Lung (tissue), 12 donors: Measurements from ENCODE around the gene CD33. TPM values are rescaled to one million over a fixed set of nuclear protein-coding genes. Genes with fewer than 3 reads are reported as not detected.

ENCODE experiments used
- ATAC-seq: fragments of 200-7000 bp; cut with Tn5 transposase; one replicate; pipeline ENCODE4 v1.9.1; 2020; ENCODE audit warnings: moderate number of reproducible peaks; ENCODE audit not compliant: insufficient read depth, low FRiP score
- DNase-seq, 3 donors: peaks; one replicate each; pipeline ENCODE4 v3.0.0-alpha.2; 2013 to 2017
- H3K27ac ChIP-seq, 2 donors: one replicate each; pipeline ENCODE4 v1.5.1; 2013; ENCODE audit warnings: mild to moderate bottlenecking in 2 of 2, moderate library complexity in 2 of 2, control low read depth in 1 of 2, inconsistent platforms in 1 of 2, low read depth in 1 of 2, low read length in 1 of 2
- H3K27me3 ChIP-seq, 3 donors: one replicate each; pipeline ENCODE4 v1.5.1; 2013; ENCODE audit warnings: low read length in 2 of 3; ENCODE audit not compliant: control insufficient read depth in 3 of 3, insufficient read depth in 3 of 3
- H3K36me3 ChIP-seq, 4 donors: one replicate each; pipeline ENCODE4 v1.5.1; 2013; ENCODE audit warnings: low read length in 4 of 4, mild to moderate bottlenecking in 1 of 4, moderate library complexity in 1 of 4; ENCODE audit not compliant: control insufficient read depth in 4 of 4, insufficient read depth in 4 of 4
- H3K4me1 ChIP-seq, 5 donors: one replicate each; pipeline ENCODE4 v1.5.1; 2013; ENCODE audit warnings: low read length in 5 of 5, mild to moderate bottlenecking in 2 of 5, moderate library complexity in 1 of 5; ENCODE audit not compliant: control insufficient read depth in 5 of 5, insufficient read depth in 5 of 5
- H3K4me3 ChIP-seq: one replicate; pipeline ENCODE4 v1.5.1; 2013; ENCODE audit warnings: mild to moderate bottlenecking, control low read depth, moderate library complexity
- H3K9ac ChIP-seq, 2 donors: one replicate each; pipeline ENCODE4 v1.5.1; 2013; ENCODE audit warnings: low read length in 2 of 2, control low read depth in 1 of 2; ENCODE audit not compliant: insufficient read depth in 1 of 2
- H3K9me3 ChIP-seq, 4 donors: one replicate each; pipeline ENCODE4 v1.5.1; 2013; ENCODE audit warnings: low read length in 3 of 4, mild to moderate bottlenecking in 1 of 4, moderate library complexity in 1 of 4; ENCODE audit not compliant: control insufficient read depth in 4 of 4, insufficient read depth in 3 of 4
- CTCF ChIP-seq: IDR thresholded peaks from 2 replicates; pipeline ENCODE4 v1.5.1; 2012; ENCODE audit warnings: mild to moderate bottlenecking; ENCODE audit errors: control extremely low read depth, extremely low read depth
- WGBS, 2 donors: extraction: QIAGEN DNeasy Blood & Tissue Kit; methylation state at CpG; one replicate each; pipeline ENCODE4 v1.1.7; 2013; 5-methylcytosine and 5-hydroxymethylcytosine counted together
- polyA plus RNA-seq, 2 donors: library from polyadenylated mRNA; stranded (reverse); fragments of 200-250 nt; gene quantifications; one replicate each; pipeline ENCODE4 v1.2.1, GENCODE V29; 2013
- total RNA-seq, 2 donors: library from RNA; depleted of rRNA in 1 of 2; stranded (reverse); fragments of >200 nt in 1 of 2; gene quantifications; one replicate each; pipeline ENCODE4 v1.2.1, GENCODE V29; 2014 to 2021
- donor health status: control.
- donor health status: control.
- donor health status: Bipolar disorder and iron deficiency.
- donor health status: healthy.
- donor health status: DM: yes; HTN: yes; CAD: no.

Gene CD33
- total and polyA plus RNA-seq, 4 donors = 7.0 to 40.2 (median 16.8) TPM

GRCh38 chr19:51252306-51253079, 27.6 kb downstream of the CD33 start:
- no peaks in the 10 kb centered on the region for H3K36me3 ChIP-seq
- TF ChIP-seq CTCF = no peak
- WGBS, 2 donors = 77% methylated on average over 9 of the region's 9 CpGs
- H3K9ac ChIP-seq = no peak overlapping the region
- no peak for DNase-seq
- no peak overlapping the region for H3K27ac ChIP-seq
- H3K27me3 ChIP-seq = no peaks in the 10 kb centered on the region
- no peaks in the 10 kb centered on the region for H3K4me1 ChIP-seq
- no peak for ATAC-seq
- no peak overlapping the region for H3K4me3 ChIP-seq
- peaks cover 0 to 5% (median 0%) of the 10 kb centered on the region in 4 donors for H3K9me3 ChIP-seq

GRCh38 chr19:51253088-51253806, 28.4 kb downstream of the CD33 start:
- no peak overlapping the region for H3K9ac ChIP-seq
- H3K4me1 ChIP-seq = no peaks in the 10 kb centered on the region
- WGBS, 2 donors = 64 to 70% methylated on average over 1 of the region's 1 CpG
- no peaks in the 10 kb centered on the region for H3K27me3 ChIP-seq
- no peak overlapping the region for H3K4me3 ChIP-seq
- no peaks in the 10 kb centered on the region for H3K36me3 ChIP-seq
- no peak for TF ChIP-seq CTCF
- H3K27ac ChIP-seq = no peak overlapping the region
- no peak for ATAC-seq
- DNase-seq = no peak
- peaks cover 0 to 5% (median 0%) of the 10 kb centered on the region in 4 donors for H3K9me3 ChIP-seq

- H3K9me3 ChIP-seq = peaks cover 0 to 3% (median 0%) of the 10 kb centered on the region in 4 donors
- no peak for TF ChIP-seq CTCF
- no peaks in the 10 kb centered on the region for H3K27me3 ChIP-seq
- no peaks in the 10 kb centered on the region for H3K4me1 ChIP-seq
- no peaks in the 10 kb centered on the region for H3K36me3 ChIP-seq
- no peak overlapping the region for H3K9ac ChIP-seq
- ATAC-seq (no peak), DNase-seq (no peak)
- H3K4me3 ChIP-seq = no peak overlapping the region
- whole genome bisulfite sequencing, 2 donors = 57 to 82% methylated on average over 2 of the region's 2 CpGs
- H3K27ac ChIP-seq = no peak overlapping the region
These were observed 31.3 kb downstream of the CD33 start for GRCh38 chr19:51256155-51256625.
